Cardiac fibroblast (primary cell): ENCODE measurements around the gene PLXNA4.
A peak's percentile ranks its signal among the peaks of the same experiment; 100 is the strongest.

Experiments used
- DNase-seq, 2 donors: peaks; one replicate each; pipeline versions ENCODE4 v3.0.0 to v3.0.0-alpha.2; 2010; ENCODE audit warnings: low read depth in 2 of 2
- H3K4me3 ChIP-seq, 2 donors: replicated peaks in 1 of 2; 1 replicate in 1 of 2; 2 replicates in 1 of 2; pipeline ENCODE4 v1.5.1; 2011; ENCODE audit warnings: low read depth in 2 of 2, low read length in 2 of 2, mild to moderate bottlenecking in 2 of 2, moderate library complexity in 1 of 2
- TF ChIP-seq, protein P1 (sequence below): IDR thresholded peaks from one replicate; pipeline ENCODE4 v1.5.1; 2011; ENCODE audit warnings: low read depth, mild to moderate bottlenecking, low read length, inconsistent platforms

The PLXNA4 gene

DNA sequence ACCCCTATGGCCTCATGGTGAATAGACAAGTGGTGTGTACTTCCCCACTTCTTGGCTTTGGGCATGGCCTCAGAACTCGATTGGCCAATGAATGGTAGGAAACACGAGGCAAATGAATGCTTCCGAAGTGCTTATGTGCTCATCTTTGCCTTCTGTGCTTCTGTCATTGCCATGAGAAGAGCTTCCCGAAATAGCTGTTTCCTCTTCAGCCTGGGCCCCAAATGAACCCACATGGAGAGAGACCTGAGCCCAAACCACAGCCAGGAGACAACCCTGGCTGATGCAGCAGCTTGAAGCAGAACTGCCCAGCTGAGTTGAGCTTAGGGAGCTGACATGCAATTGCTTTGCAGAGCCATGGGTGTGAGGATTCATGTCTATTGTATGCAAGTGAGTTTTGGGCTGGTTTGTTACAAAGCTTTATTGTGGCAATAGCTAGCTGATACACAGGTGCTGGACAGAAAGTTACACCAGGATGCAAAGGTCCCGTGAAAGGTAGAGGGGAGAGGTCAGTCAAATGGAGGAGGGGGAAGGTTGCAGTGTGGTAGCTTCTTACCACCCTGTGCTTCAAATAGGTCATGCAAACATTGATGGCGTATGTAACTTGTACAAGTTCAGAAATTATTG lies 328.2 kb downstream of the PLXNA4 start:
- DNase-seq, result no peak
- no peak overlapping the region for H3K4me3 ChIP-seq
- TF ChIP-seq, protein P1, sequence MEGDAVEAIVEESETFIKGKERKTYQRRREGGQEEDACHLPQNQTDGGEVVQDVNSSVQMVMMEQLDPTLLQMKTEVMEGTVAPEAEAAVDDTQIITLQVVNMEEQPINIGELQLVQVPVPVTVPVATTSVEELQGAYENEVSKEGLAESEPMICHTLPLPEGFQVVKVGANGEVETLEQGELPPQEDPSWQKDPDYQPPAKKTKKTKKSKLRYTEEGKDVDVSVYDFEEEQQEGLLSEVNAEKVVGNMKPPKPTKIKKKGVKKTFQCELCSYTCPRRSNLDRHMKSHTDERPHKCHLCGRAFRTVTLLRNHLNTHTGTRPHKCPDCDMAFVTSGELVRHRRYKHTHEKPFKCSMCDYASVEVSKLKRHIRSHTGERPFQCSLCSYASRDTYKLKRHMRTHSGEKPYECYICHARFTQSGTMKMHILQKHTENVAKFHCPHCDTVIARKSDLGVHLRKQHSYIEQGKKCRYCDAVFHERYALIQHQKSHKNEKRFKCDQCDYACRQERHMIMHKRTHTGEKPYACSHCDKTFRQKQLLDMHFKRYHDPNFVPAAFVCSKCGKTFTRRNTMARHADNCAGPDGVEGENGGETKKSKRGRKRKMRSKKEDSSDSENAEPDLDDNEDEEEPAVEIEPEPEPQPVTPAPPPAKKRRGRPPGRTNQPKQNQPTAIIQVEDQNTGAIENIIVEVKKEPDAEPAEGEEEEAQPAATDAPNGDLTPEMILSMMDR, result no peak

DNA sequence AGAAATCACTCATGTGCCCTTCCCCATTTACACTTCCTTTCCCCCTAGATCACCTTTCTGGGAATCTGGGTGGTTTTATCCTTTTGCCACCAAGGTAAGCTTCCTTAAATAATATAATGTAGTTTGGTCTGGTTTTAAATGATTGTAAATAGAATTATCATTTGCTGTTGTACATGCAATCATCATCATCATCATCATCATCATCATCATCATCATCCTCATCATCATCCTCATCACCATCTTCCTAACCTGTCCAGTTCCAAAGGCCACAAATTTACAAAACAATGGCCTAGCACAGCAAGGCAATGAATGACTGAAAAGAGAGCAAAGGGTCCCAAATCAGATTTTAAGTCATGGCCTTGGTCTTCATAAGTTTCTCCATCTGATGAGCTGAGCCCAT lies 329.7 kb downstream of the PLXNA4 start:
- no peak for DNase-seq
- no peak overlapping the region for H3K4me3 ChIP-seq
- TF ChIP-seq, protein P1, result no peak

DNA sequence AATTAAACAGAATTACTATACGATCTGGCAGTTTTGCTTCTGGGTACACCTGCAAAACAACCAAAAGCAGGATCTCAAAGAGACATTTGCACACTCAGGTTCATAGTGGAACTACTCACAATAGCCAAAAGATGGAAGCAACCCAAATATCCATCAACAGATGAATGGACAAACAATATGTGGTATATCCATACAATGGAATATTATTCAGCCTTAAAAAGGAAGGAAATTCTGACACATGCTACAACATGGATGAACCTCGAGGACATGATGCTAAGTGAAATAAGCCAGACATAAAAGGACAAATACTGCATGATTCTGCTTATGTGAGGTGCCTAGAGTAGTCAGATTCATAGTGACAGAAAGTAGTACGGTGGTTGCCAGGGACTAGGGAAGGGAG lies 330.7 kb downstream of the PLXNA4 start:
- H3K4me3 ChIP-seq, result no peak overlapping the region
- DNase-seq, result no peak
- TF ChIP-seq, protein P1, result no peak

GRCh38 chr7:132244903-132245480 lies 331.3 kb downstream of the PLXNA4 start:
- H3K4me3 ChIP-seq, result no peak overlapping the region
- DNase-seq, result no peak
- TF ChIP-seq, protein P1, result no peak

GRCh38 chr7:132243463-132243862 lies 332.8 kb downstream of the PLXNA4 start:
- peak in 1 of 2 donors; percentile 49 for DNase-seq
- H3K4me3 ChIP-seq, result no peak overlapping the region
- TF ChIP-seq, protein P1, result no peak

DNA sequence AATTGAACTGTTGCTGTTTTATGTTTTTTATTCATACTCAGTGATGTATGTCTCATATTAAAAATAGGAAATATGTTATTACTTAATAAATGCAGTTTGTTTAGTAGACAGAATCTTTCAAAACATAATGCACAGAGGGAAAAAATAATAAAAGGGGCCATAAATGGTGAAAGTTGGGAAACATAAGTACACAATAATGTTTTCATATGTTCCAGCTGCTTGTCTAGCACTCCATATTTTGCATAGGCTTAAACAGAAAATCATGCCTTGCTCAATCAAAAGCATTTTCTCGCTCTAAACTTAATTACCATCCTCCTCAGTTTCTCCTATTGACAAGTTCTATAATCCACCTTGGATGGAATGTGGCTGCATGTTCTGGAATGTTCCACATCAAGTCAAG lies 333.2 kb downstream of the PLXNA4 start:
- DNase-seq, result no peak
- no peak overlapping the region for H3K4me3 ChIP-seq
- TF ChIP-seq, protein P1, result no peak
